ENCODE results near the gene ZSCAN5C.
"Not testable (repeated sequence)": the region's sequence is repeated elsewhere in the genome, so short reads cannot be mapped to it uniquely, and the experiment has no call there.

The ZSCAN5C gene

GRCh38 chr19:56221442-56221841 is 19.4 kb downstream of the ZSCAN5C start:
- H3K9ac ChIP-seq (ENCODE audit: low read depth, low read length, poor library complexity, severe bottlenecking); H3K4me3 ChIP-seq (ENCODE audit: low read length, poor library complexity, severe bottlenecking); H2AFZ ChIP-seq (ENCODE audit: low read length); H3K27me3 ChIP-seq (ENCODE audit: insufficient read depth, low read length, poor library complexity, severe bottlenecking); H3K4me1 ChIP-seq (ENCODE audit: insufficient read depth, low read length, poor library complexity, severe bottlenecking); H3K9me2 ChIP-seq (replicated peaks; ENCODE audit: low read depth, low read length); H3K9me3 ChIP-seq (ENCODE audit: insufficient read depth, low read depth, low read length); H3K36me3 ChIP-seq (ENCODE audit: insufficient read depth, low read length); H3F3A ChIP-seq (ENCODE audit: low read depth); H3K79me2 ChIP-seq (ENCODE audit: insufficient read depth, low read length); H4K20me1 ChIP-seq (ENCODE audit: insufficient read depth, low read length, poor library complexity, severe bottlenecking); H3K4me2 ChIP-seq (ENCODE audit: low read depth, low read length, poor library complexity, severe bottlenecking): not testable (repeated sequence)
- TF ChIP-seq CTCF (conservative IDR thresholded peaks at IDR 0.05; ENCODE audit: low read length), result peak; percentile 43

DNA sequence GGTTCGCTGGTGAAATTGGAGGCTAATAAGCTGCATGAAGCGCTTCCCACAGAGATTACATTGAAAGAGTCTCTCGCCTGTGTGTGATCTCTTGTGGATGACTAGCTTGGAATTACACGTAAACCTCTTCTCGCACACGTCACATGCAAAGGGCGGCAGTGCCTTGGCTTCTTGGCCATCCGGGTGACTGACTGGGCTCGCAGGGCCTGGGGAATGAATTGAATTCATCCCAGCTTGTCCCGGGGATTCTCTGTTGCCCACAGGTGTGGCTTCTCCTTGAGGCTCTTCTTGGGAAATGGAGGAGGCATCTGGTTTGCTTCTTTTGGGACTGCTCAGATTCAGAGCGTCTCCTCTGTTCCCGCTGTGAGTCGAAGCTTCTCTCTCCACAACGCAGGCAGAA is 19.8 kb downstream of the ZSCAN5C start:
- no peaks in the 10 kb centered on the region for H3F3A ChIP-seq (ENCODE audit: low read depth)
- no peaks in the 10 kb centered on the region for H3K27me3 ChIP-seq (ENCODE audit: insufficient read depth, low read length, poor library complexity, severe bottlenecking)
- H3K9me2 ChIP-seq (replicated peaks; ENCODE audit: low read depth, low read length), result no peaks in the 10 kb centered on the region
- H3K4me3 ChIP-seq (ENCODE audit: low read length, poor library complexity, severe bottlenecking), result no peak overlapping the region
- H2AFZ ChIP-seq (ENCODE audit: low read length), result no peak overlapping the region
- no peaks in the 10 kb centered on the region for H3K4me1 ChIP-seq (ENCODE audit: insufficient read depth, low read length, poor library complexity, severe bottlenecking)
- H3K79me2 ChIP-seq (ENCODE audit: insufficient read depth, low read length), result no peaks in the 10 kb centered on the region
- no peaks in the 10 kb centered on the region for H3K9me3 ChIP-seq (ENCODE audit: insufficient read depth, low read depth, low read length)
- TF ChIP-seq CTCF (conservative IDR thresholded peaks at IDR 0.05; ENCODE audit: low read length) (peak; percentile 16; the same call in 1 of the 2 replicates), EZH2phosphoT487 (IDR thresholded peaks at IDR 0.05; ENCODE audit: borderline replicate concordance) (no peak)
- peaks cover 10% of the 10 kb centered on the region; the same call in 1 of the 2 replicates for H3K36me3 ChIP-seq (ENCODE audit: insufficient read depth, low read length)
- no peak overlapping the region for H3K9ac ChIP-seq (ENCODE audit: low read depth, low read length, poor library complexity, severe bottlenecking)
- no peaks in the 10 kb centered on the region for H4K20me1 ChIP-seq (ENCODE audit: insufficient read depth, low read length, poor library complexity, severe bottlenecking)
- no peak overlapping the region for H3K4me2 ChIP-seq (ENCODE audit: low read depth, low read length, poor library complexity, severe bottlenecking)

- Histone ChIP-seq H3K4me2 (ENCODE audit: low read depth, low read length, poor library complexity, severe bottlenecking) (no peak overlapping the region), H3K9ac (ENCODE audit: low read depth, low read length, poor library complexity, severe bottlenecking) (no peak overlapping the region), H3K4me3 (ENCODE audit: low read length, poor library complexity, severe bottlenecking) (no peak overlapping the region), H3F3A (ENCODE audit: low read depth) (no peaks in the 10 kb centered on the region), H3K36me3 (ENCODE audit: insufficient read depth, low read length) (peaks cover 10% of the 10 kb centered on the region; the same call in 1 of the 2 replicates), H2AFZ (ENCODE audit: low read length) (no peak overlapping the region), H4K20me1 (ENCODE audit: insufficient read depth, low read length, poor library complexity, severe bottlenecking) (no peaks in the 10 kb centered on the region), H3K4me1 (ENCODE audit: insufficient read depth, low read length, poor library complexity, severe bottlenecking) (no peaks in the 10 kb centered on the region), H3K9me2 (replicated peaks; ENCODE audit: low read depth, low read length) (no peaks in the 10 kb centered on the region), H3K9me3 (ENCODE audit: insufficient read depth, low read depth, low read length) (no peaks in the 10 kb centered on the region), H3K27me3 (ENCODE audit: insufficient read depth, low read length, poor library complexity, severe bottlenecking) (no peaks in the 10 kb centered on the region), H3K79me2 (ENCODE audit: insufficient read depth, low read length) (no peaks in the 10 kb centered on the region)
- no peak for TF ChIP-seq EZH2phosphoT487 (IDR thresholded peaks at IDR 0.05; ENCODE audit: borderline replicate concordance)
- peak; percentile 29; the same call in 1 of the 2 replicates for TF ChIP-seq CTCF (conservative IDR thresholded peaks at IDR 0.05; ENCODE audit: low read length)
These were observed 20.8 kb downstream of the ZSCAN5C start for GRCh38 chr19:56222901-56223300.
